GM21737 (cell line): ENCODE results near the gene SPG11.
A peak's percentile ranks its signal among the peaks of the same experiment; 100 is the strongest.
"Not testable (repeated sequence)": the region's sequence is repeated elsewhere in the genome, so short reads cannot be mapped to it uniquely, and the experiment has no call there.

Experiments used
- ATAC-seq: cut with Tn5 transposase; IDR thresholded peaks from one replicate; pipeline ENCODE4 v1.9.1; 2021; ENCODE audit warnings: mild to moderate bottlenecking, moderate library complexity; ENCODE audit not compliant: unreplicated experiment

The SPG11 gene

GRCh38 chr15:44676676-44677075 is 13.2 kb upstream of the SPG11 start:
- no peak for ATAC-seq

- no peak for ATAC-seq
These were observed 12.4 kb upstream of the SPG11 start for GRCh38 chr15:44675911-44676310.

- ATAC-seq: no peak
These were observed 10.2 kb upstream of the SPG11 start for GRCh38 chr15:44673639-44674038.

GRCh38 chr15:44670087-44670950 is 6.9 kb upstream of the SPG11 start:
- ATAC-seq: no peak

GRCh38 chr15:44668921-44669320 is 5.5 kb upstream of the SPG11 start:
- ATAC-seq: no peak

GRCh38 chr15:44667039-44667360 is 3.5 kb upstream of the SPG11 start:
- ATAC-seq: no peak

- no peak for ATAC-seq
These were observed 3.0 kb upstream of the SPG11 start for GRCh38 chr15:44666210-44667038.

GRCh38 chr15:44662478-44663409 is 718 bp downstream of the SPG11 start:
- peak; percentile 53 for ATAC-seq

- no peak for ATAC-seq
These were observed 1.9 kb downstream of the SPG11 start for GRCh38 chr15:44661576-44661975.

- ATAC-seq: no peak
These were observed 4.4 kb downstream of the SPG11 start for GRCh38 chr15:44659056-44659455.

- no peak for ATAC-seq
These were observed 6.1 kb downstream of the SPG11 start for GRCh38 chr15:44657378-44657777.

GRCh38 chr15:44656913-44657312 is 6.5 kb downstream of the SPG11 start:
- no peak for ATAC-seq

GRCh38 chr15:44656298-44656697 is 7.2 kb downstream of the SPG11 start:
- no peak for ATAC-seq

GRCh38 chr15:44654858-44655257 is 8.6 kb downstream of the SPG11 start:
- ATAC-seq: no peak

- ATAC-seq: no peak
These were observed 15.8 kb downstream of the SPG11 start for GRCh38 chr15:44647637-44648036.

GRCh38 chr15:44647036-44647435 is 16.4 kb downstream of the SPG11 start:
- ATAC-seq: no peak

GRCh38 chr15:44646460-44646859 is 17.0 kb downstream of the SPG11 start:
- ATAC-seq: no peak

- ATAC-seq: no peak
These were observed 21.8 kb downstream of the SPG11 start for GRCh38 chr15:44641651-44642050.

GRCh38 chr15:44636976-44637375 is 26.5 kb downstream of the SPG11 start:
- ATAC-seq: no peak

GRCh38 chr15:44633603-44634002 is 29.9 kb downstream of the SPG11 start:
- no peak for ATAC-seq

GRCh38 chr15:44625286-44625685 is 38.2 kb downstream of the SPG11 start:
- not testable (repeated sequence) for ATAC-seq
